ENCODE results near the gene IFIT5. TPM values are rescaled to one million over a fixed set of nuclear protein-coding genes. Genes with fewer than 3 reads are reported as not detected.

IFIT5 gene
- total RNA-seq, 1 donor from 2014 or later: 5.1 TPM

DNA sequence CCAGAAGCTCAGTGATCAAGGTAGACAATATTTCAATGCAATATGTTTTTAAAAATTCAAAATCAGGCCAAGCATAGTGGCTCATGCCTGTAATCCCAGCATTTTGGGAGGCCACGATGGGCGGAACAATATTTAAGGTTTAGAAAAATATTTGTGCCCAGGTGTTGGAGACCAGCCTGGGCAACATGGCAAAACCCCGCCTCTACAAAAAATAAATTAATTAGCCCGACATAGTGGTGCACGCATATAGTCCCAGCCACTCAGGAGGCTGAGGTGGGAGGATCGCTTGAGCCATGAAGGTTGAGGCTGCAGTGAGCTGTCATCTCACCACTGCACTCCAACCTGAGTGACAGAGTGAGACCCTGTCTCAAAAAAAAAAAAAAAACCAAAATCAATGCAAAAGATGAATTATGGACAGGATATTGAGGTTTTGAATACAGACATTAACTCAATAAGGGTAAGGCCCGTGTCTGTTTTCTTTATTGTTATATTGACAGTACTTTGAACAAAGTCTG, 913 bp upstream of the IFIT5 start:
- H3K27ac Mint-ChIP-seq (ENCODE audit: unreplicated experiment): no peak overlapping the region
- TF ChIP-seq, protein P1, sequence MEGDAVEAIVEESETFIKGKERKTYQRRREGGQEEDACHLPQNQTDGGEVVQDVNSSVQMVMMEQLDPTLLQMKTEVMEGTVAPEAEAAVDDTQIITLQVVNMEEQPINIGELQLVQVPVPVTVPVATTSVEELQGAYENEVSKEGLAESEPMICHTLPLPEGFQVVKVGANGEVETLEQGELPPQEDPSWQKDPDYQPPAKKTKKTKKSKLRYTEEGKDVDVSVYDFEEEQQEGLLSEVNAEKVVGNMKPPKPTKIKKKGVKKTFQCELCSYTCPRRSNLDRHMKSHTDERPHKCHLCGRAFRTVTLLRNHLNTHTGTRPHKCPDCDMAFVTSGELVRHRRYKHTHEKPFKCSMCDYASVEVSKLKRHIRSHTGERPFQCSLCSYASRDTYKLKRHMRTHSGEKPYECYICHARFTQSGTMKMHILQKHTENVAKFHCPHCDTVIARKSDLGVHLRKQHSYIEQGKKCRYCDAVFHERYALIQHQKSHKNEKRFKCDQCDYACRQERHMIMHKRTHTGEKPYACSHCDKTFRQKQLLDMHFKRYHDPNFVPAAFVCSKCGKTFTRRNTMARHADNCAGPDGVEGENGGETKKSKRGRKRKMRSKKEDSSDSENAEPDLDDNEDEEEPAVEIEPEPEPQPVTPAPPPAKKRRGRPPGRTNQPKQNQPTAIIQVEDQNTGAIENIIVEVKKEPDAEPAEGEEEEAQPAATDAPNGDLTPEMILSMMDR (IDR thresholded peaks at IDR 0.05; ENCODE audit: partially characterized antibody, unreplicated experiment): no peak
- peaks cover 7% of the 10 kb centered on the region for H3K4me1 Mint-ChIP-seq (ENCODE audit: low read depth, unreplicated experiment)

DNA sequence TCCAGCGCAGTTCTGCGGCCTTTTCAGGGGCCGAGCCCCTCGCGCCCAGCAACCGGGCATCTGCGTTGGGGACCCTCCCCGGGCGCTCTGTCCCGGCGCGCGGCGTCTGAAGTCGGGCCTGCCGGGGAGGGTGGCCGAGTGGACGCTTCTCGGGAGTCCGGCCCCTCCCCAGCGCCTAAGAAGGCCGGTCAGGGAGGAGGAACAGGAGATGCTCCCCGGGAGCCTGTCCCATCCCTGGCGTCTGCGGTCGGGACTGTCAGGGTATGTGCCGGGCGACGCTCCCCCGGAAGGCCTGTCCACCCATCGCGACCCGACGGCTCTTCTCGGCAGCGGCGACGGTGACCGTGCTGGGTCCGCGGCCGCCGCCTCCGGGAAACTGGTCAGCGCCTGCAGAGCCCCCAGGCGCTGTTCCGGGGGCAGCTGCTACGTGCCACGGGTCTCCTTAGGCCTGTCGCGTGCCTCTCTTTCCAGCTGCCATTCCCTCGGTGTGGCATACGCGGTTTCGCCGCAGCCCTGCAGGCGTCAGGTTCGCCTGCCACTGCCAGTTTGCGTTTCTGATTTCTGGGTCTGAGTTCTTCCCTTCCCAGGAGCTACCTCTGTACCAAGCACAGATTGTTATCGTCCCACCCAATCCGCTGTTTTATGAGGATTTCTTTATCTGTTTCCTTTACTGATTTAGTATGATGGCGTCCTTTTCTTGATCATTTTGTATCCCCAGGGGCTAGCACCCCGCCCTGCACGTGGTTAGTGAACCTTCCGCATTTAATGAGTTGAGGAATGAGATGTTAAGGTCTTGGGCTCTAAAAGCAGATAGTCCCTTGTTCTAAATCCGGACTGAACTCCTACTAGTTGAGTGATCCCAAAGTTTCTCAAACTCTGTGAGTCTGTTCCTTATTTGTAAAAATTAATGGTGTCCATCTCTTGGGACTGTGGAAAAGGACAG, 782 bp downstream of the IFIT5 start:
- H3K27ac Mint-ChIP-seq (ENCODE audit: unreplicated experiment): peak overlapping the region; percentile 85
- peak overlapping the region; percentile 98 for H3K4me3 Mint-ChIP-seq (ENCODE audit: unreplicated experiment)
- H3K36me3 Mint-ChIP-seq (ENCODE audit: unreplicated experiment): no peaks in the 10 kb centered on the region
- H3K9me3 Mint-ChIP-seq (ENCODE audit: unreplicated experiment): peaks cover 7% of the 10 kb centered on the region
- peaks cover 11% of the 10 kb centered on the region for H3K27me3 Mint-ChIP-seq (ENCODE audit: unreplicated experiment)
- DNase-seq: peak; percentile 64
- H3K4me1 Mint-ChIP-seq (ENCODE audit: low read depth, unreplicated experiment): peaks cover 7% of the 10 kb centered on the region
- TF ChIP-seq, protein P1 (IDR thresholded peaks at IDR 0.05; ENCODE audit: partially characterized antibody, unreplicated experiment): no peak

More for the DNA sequence above, 913 bp upstream of the IFIT5 start:
- H3K27me3 Mint-ChIP-seq (ENCODE audit: unreplicated experiment): peaks cover 11% of the 10 kb centered on the region
- no peaks in the 10 kb centered on the region for H3K36me3 Mint-ChIP-seq (ENCODE audit: unreplicated experiment)
- DNase-seq: no peak
- H3K9me3 Mint-ChIP-seq (ENCODE audit: unreplicated experiment): peaks cover 7% of the 10 kb centered on the region
- peak overlapping the region; percentile 98 for H3K4me3 Mint-ChIP-seq (ENCODE audit: unreplicated experiment)

DNA sequence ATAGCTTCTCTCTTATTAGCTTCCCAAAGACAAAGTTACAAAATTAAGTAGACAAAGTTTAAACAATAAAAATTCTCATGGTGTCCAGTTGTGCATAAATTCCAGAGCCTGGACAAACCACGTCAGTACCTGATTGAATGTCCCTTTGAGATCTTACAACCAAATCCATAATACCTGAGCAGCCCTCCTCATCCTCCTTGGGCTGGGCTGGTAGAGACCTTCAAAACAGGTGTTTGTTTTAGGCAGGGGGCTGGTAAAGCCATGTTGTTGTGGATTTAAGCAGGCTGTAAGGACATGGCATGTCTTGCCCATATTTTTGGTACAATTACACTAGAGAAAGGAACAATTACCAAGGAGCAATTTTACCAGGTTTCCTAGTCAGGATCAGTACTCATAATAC, 2.1 kb downstream of the IFIT5 start:
- no peak for DNase-seq
- H3K9me3 Mint-ChIP-seq (ENCODE audit: unreplicated experiment): peaks cover 7% of the 10 kb centered on the region
- no peak overlapping the region for H3K27ac Mint-ChIP-seq (ENCODE audit: unreplicated experiment)
- H3K4me3 Mint-ChIP-seq (ENCODE audit: unreplicated experiment): peak overlapping the region; percentile 30
- H3K36me3 Mint-ChIP-seq (ENCODE audit: unreplicated experiment): no peaks in the 10 kb centered on the region
- TF ChIP-seq, protein P1 (IDR thresholded peaks at IDR 0.05; ENCODE audit: partially characterized antibody, unreplicated experiment): no peak
- peaks cover 11% of the 10 kb centered on the region for H3K27me3 Mint-ChIP-seq (ENCODE audit: unreplicated experiment)
- H3K4me1 Mint-ChIP-seq (ENCODE audit: low read depth, unreplicated experiment): peaks cover 7% of the 10 kb centered on the region

DNA sequence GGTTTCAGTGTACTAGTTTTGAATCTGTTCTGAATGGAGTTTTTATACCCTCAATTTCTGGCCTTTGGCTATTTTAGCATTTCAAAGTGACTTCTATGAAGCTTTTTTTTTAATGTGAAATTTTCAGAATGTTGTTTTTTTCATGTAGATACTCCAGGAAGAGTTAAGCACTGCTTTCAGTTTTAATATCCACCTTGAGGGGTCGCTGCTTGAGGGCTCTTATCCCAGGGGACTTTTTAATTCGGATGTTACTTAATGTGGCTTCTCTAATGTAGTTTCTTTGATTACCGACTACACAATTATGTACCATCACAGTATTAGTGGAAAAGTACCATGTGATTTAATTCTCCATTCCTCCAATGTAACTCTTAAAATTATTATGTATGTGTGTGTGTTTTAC, 5.2 kb downstream of the IFIT5 start:
- H3K36me3 Mint-ChIP-seq (ENCODE audit: unreplicated experiment): no peaks in the 10 kb centered on the region
- H3K9me3 Mint-ChIP-seq (ENCODE audit: unreplicated experiment): peaks cover 7% of the 10 kb centered on the region
- no peak overlapping the region for H3K27ac Mint-ChIP-seq (ENCODE audit: unreplicated experiment)
- peaks cover 5% of the 10 kb centered on the region for H3K4me1 Mint-ChIP-seq (ENCODE audit: low read depth, unreplicated experiment)
- DNase-seq: no peak
- H3K27me3 Mint-ChIP-seq (ENCODE audit: unreplicated experiment): peaks cover 7% of the 10 kb centered on the region
- TF ChIP-seq, protein P1 (IDR thresholded peaks at IDR 0.05; ENCODE audit: partially characterized antibody, unreplicated experiment): peak; percentile 63
- no peak overlapping the region for H3K4me3 Mint-ChIP-seq (ENCODE audit: unreplicated experiment)

DNA sequence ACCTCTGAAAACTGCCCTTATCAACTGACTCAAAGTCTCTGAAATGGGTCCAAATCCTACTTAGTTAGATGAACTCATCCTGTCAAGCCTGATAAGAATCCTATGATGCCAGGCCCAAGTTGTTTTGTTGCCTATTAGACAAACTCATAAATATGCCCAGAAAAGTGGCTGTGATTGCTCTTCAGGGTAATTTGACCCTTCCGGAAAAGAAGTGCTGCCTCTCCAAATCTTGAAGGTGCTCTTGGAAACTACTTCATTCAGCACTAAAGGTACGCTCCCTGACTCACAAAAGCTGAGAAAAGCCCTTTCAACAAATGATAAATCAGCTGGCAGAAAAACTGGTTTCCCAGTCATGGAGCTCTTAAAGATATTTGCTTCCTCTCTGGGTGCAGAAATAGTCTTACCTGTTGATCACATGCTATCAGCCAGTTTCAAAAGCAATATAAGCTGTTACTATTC, 6.7 kb downstream of the IFIT5 start:
- H3K9me3 Mint-ChIP-seq (ENCODE audit: unreplicated experiment): peaks cover 1% of the 10 kb centered on the region
- no peak overlapping the region for H3K27ac Mint-ChIP-seq (ENCODE audit: unreplicated experiment)
- TF ChIP-seq, protein P1 (IDR thresholded peaks at IDR 0.05; ENCODE audit: partially characterized antibody, unreplicated experiment): no peak
- H3K4me3 Mint-ChIP-seq (ENCODE audit: unreplicated experiment): no peak overlapping the region
- H3K36me3 Mint-ChIP-seq (ENCODE audit: unreplicated experiment): no peaks in the 10 kb centered on the region
- DNase-seq: no peak
- H3K27me3 Mint-ChIP-seq (ENCODE audit: unreplicated experiment): peaks cover 1% of the 10 kb centered on the region
- H3K4me1 Mint-ChIP-seq (ENCODE audit: low read depth, unreplicated experiment): peaks cover 1% of the 10 kb centered on the region

Measured in glutamatergic neuron (in vitro differentiated cells).